Heart left ventricle (tissue), 16 donors: Measurements from ENCODE around the gene CASZ1. TPM values are rescaled to one million over a fixed set of nuclear protein-coding genes. Genes with fewer than 3 reads are reported as not detected.

Experiments
- ATAC-seq, 4 donors: fragments of 200-7000 bp; cut with Tn5 transposase; one replicate each; pipeline ENCODE4 v1.9.1; 2020 to 2022; ENCODE audit warnings: moderate library complexity in 4 of 4, mild to moderate bottlenecking in 3 of 4, moderate number of reproducible peaks in 1 of 4
- DNase-seq, 5 donors: peaks; one replicate each; pipeline ENCODE4 v3.0.0-alpha.2; 2020
- H3K27ac ChIP-seq, 12 donors: fragments of 200-600 bp; sonication (generic) in 4 of 12; one replicate each; pipeline versions ENCODE4 v1.5.0 to v1.8.0; 2016 to 2022; ENCODE audit warnings: mild to moderate bottlenecking in 2 of 12
- H3K27me3 ChIP-seq, 9 donors: fragments of 200-600 bp; sonication (generic) in 2 of 9; one replicate each; pipeline versions ENCODE4 v1.5.1 to v1.8.0; 2016 to 2022; ENCODE audit warnings: mild to moderate bottlenecking in 3 of 9
- H3K36me3 ChIP-seq, 9 donors: fragments of 200-600 bp; sonication (generic) in 2 of 9; one replicate each; pipeline versions ENCODE4 v1.5.0 to v1.8.0; 2018 to 2022; ENCODE audit warnings: mild to moderate bottlenecking in 2 of 9
- H3K4me1 ChIP-seq, 12 donors: fragments of 200-600 bp; sonication (generic) in 4 of 12; one replicate each; pipeline versions ENCODE4 v1.5.0 to v1.8.0; 2016 to 2022; ENCODE audit warnings: mild to moderate bottlenecking in 3 of 12
- H3K4me3 ChIP-seq, 12 donors: fragments of 200-600 bp; sonication (generic) in 4 of 12; one replicate each; pipeline versions ENCODE4 v1.5.0 to v1.8.0; 2017 to 2022; ENCODE audit warnings: mild to moderate bottlenecking in 9 of 12, moderate library complexity in 4 of 12
- H3K9me3 ChIP-seq, 12 donors: fragments of 200-600 bp; sonication (generic) in 4 of 12; one replicate each; pipeline versions ENCODE4 v1.5.0 to v1.8.0; 2016 to 2022; ENCODE audit warnings: mild to moderate bottlenecking in 1 of 12
- CTCF ChIP-seq, 12 donors: fragments of 200-600 bp; sonication (generic) in 4 of 12; IDR thresholded peaks; one replicate each; pipeline versions ENCODE4 v1.5.0 to v1.8.0; 2018 to 2022; ENCODE audit warnings: antibody characterized with exemption in 12 of 12, mild to moderate bottlenecking in 5 of 12
- POLR2A ChIP-seq, 2 donors: fragments of 450-650 bp; IDR thresholded peaks; one replicate each; pipeline ENCODE4 v1.6.1; 2017; ENCODE audit warnings: antibody characterized with exemption in 2 of 2, mild to moderate bottlenecking in 2 of 2, moderate library complexity in 2 of 2
- WGBS, 4 donors: extraction: QIAGEN DNeasy Blood & Tissue Kit in 2 of 4; methylation state at CpG; one replicate each; pipeline versions ENCODE4 v1.1.5 to v1.1.7; 2013 to 2018; 5-methylcytosine and 5-hydroxymethylcytosine counted together
- intact Hi-C, 10 donors: fragments of 100-400 bp; cut with DNase I; formaldehyde crosslinking; loops; one replicate each; pipeline versions ENCODE4 v1.11.1 to v1.14.2; 2022
- polyA plus RNA-seq, 2 donors: library from polyadenylated mRNA; stranded (reverse); fragments of 200-250 nt; gene quantifications; one replicate each; pipeline ENCODE4 v1.2.3, GENCODE V29; 2013
- total RNA-seq, 9 donors: library from RNA; depleted of rRNA in 2 of 9; stranded (reverse); fragments of >200 nt in 2 of 9; fragmentation: NEBNext Ultra II Directional in 3 of 9; extraction: Animal tissue kit (Norgen Biotek cat#: 25700) in 3 of 9; gene quantifications; one replicate each; pipeline versions ENCODE4 v1.1.0 to v1.2.4, GENCODE V29; 2016 to 2023
- donor health status: ischemic (EF 13 %, LVEDD 7.1; RV severe dilation, severe dysfunction).
- donor health status: healthy with polysubstance abuse.
- donor health status: DM: no; HTN: yes; CAD: no.
- donor health status: DM: no; HTN: no; CAD: no.
- donor health status: ischemic (EF 25% LVEDD 6.9; RV normal size, moderate dysfunction).
- donor health status: ischemic (EF 25% LVEDD 5.7; RV mildly dilated, moderate dysfunction).
- donor health status: healthy.
- donor health status: DM: yes; HTN: yes; CAD: no.
- donor health status: ischemic (EF 35%, LVEDD 5.7; RV mildly dilated, moderate dysfunction).
- donor health status: nonischemic (EF 11% LVEDD 7.7; RV severe dilation, severe dysfunction).
- donor health status: DM: yes; HTN: yes; CAD: no.
- donor health status: PGD.
- donor health status: ischemic (EF 29% LVEDD 5.4; RV normal size, mild dysfunction).
- donor health status: nonischemic (EF 23%, LVEDD 6.1; RV moderate dilation, normal function).

The CASZ1 gene
- total and polyA plus RNA-seq, 11 donors, result 28.8 to 84.9 (median 55.0) TPM

GRCh38 chr1:10713614-10714013 lies 82.8 kb downstream of the CASZ1 start:
- DNase-seq (peak in 1 of 5 donors; percentile 51), ATAC-seq (peak in 1 of 4 donors; percentile 2)
- Histone ChIP-seq H3K36me3 (no peaks in the 10 kb centered on the region), H3K4me3 (no peak overlapping the region), H3K9me3 (no peaks in the 10 kb centered on the region), H3K27ac (peak overlapping the region in 10 of 12 donors; percentile 31 to 86 (median 74)), H3K4me1 (peaks cover 3 to 84% (median 50%) of the 10 kb centered on the region in 12 donors), H3K27me3 (peaks cover 0 to 7% (median 0%) of the 10 kb centered on the region in 9 donors)
- intact Hi-C loops, result loop anchor here in 1 of 10 donors (10.0 kb wide), 1 partner anchor 71 kb away; no protein-coding TSS in a partner anchor
- WGBS, 4 donors, result 65 to 80% (median 73%) methylated on average over 7 of the region's 7 CpGs
- TF ChIP-seq CTCF (IDR thresholded peaks at IDR 0.05), result no peak
- TF ChIP-seq POLR2A (IDR thresholded peaks at IDR 0.05), result no peak

GRCh38 chr1:10712568-10713362 lies 83.7 kb downstream of the CASZ1 start:
- no peaks in the 10 kb centered on the region for H3K36me3 ChIP-seq
- H3K9me3 ChIP-seq, result no peaks in the 10 kb centered on the region
- intact Hi-C loops, result loop anchor here in 1 of 10 donors (10.0 kb wide), 1 partner anchor 72 kb away; no protein-coding TSS in a partner anchor
- DNase-seq, result no peak
- peaks cover 0 to 80% (median 42%) of the 10 kb centered on the region in 12 donors for H3K4me1 ChIP-seq
- H3K27ac ChIP-seq, result peak overlapping the region in 5 of 12 donors; percentile 24 to 86 (median 78)
- no peak for ATAC-seq
- H3K27me3 ChIP-seq, result peaks cover 0 to under 1% (median 0%) of the 10 kb centered on the region in 9 donors
- TF ChIP-seq POLR2A (IDR thresholded peaks at IDR 0.05), result no peak
- TF ChIP-seq CTCF (IDR thresholded peaks at IDR 0.05), result no peak
- WGBS, 4 donors, result 54 to 63% (median 60%) methylated on average over 25 of the region's 25 CpGs
- no peak overlapping the region for H3K4me3 ChIP-seq

- no peak for TF ChIP-seq POLR2A (IDR thresholded peaks at IDR 0.05)
- no peak for TF ChIP-seq CTCF (IDR thresholded peaks at IDR 0.05)
- peak overlapping the region in 4 of 12 donors; percentile 12 to 59 (median 28) for H3K27ac ChIP-seq
- ATAC-seq (no peak), DNase-seq (no peak)
- H3K27me3 ChIP-seq, result no peaks in the 10 kb centered on the region
- H3K4me3 ChIP-seq, result no peak overlapping the region
- H3K9me3 ChIP-seq, result no peaks in the 10 kb centered on the region
- intact Hi-C loops, result loop anchor here in 1 of 10 donors (10.0 kb wide), 1 partner anchor 74 kb away; no protein-coding TSS in a partner anchor
- whole genome bisulfite sequencing, 4 donors, result 66 to 77% (median 75%) methylated on average over 7 of the region's 7 CpGs
- H3K4me1 ChIP-seq, result peaks cover 0 to 77% (median 27%) of the 10 kb centered on the region in 12 donors
- H3K36me3 ChIP-seq, result no peaks in the 10 kb centered on the region
Measured at GRCh38 chr1:10710489-10710888, 86.0 kb downstream of the CASZ1 start.

- ATAC-seq (no peak), DNase-seq (no peak)
- intact Hi-C loops, result loop anchor here in 1 of 10 donors (10.0 kb wide), 1 partner anchor 75 kb away; no protein-coding TSS in a partner anchor
- 40 to 47% (median 47%) methylated on average over 19 of the region's 19 CpGs for WGBS, 4 donors
- H3K27ac ChIP-seq, result peak overlapping the region in 2 of 12 donors; percentile 12 to 59
- H3K27me3 ChIP-seq, result no peaks in the 10 kb centered on the region
- TF ChIP-seq CTCF (IDR thresholded peaks at IDR 0.05) (no peak), POLR2A (IDR thresholded peaks at IDR 0.05) (no peak)
- no peaks in the 10 kb centered on the region for H3K9me3 ChIP-seq
- H3K4me1 ChIP-seq, result peaks cover 0 to 68% (median 26%) of the 10 kb centered on the region in 12 donors
- H3K36me3 ChIP-seq, result peaks cover 0 to 3% (median 0%) of the 10 kb centered on the region in 9 donors
- no peak overlapping the region for H3K4me3 ChIP-seq
Measured at GRCh38 chr1:10709646-10710045, 86.8 kb downstream of the CASZ1 start.
